Nephron (organoid): ENCODE data around the gene TNNC2.

Experiments
- H3K27ac Mint-ChIP-seq, 3 experiments: 2 replicates each; pipeline ENCODE4 v1.8.0; 2020; ENCODE audit warnings: mixed read lengths in 3 of 3, mild to moderate bottlenecking in 2 of 3, moderate library complexity in 1 of 3
- H3K27me3 Mint-ChIP-seq: 2 replicates; pipeline ENCODE4 v1.8.0; 2021; ENCODE audit warnings: low read depth, mild to moderate bottlenecking, moderate library complexity, mixed read lengths
- H3K36me3 Mint-ChIP-seq: 2 replicates; pipeline ENCODE4 v1.8.0; 2020; ENCODE audit warnings: low read depth, mixed read lengths
- H3K4me1 Mint-ChIP-seq: 2 replicates; pipeline ENCODE4 v1.8.0; 2020; ENCODE audit warnings: mixed read lengths
- H3K4me3 Mint-ChIP-seq, 3 experiments: 2 replicates each; pipeline ENCODE4 v1.8.0; 2020; ENCODE audit warnings: mild to moderate bottlenecking in 3 of 3, mixed read lengths in 3 of 3, moderate library complexity in 2 of 3
- H3K9me3 Mint-ChIP-seq: 2 replicates; pipeline ENCODE4 v1.8.0; 2020; ENCODE audit warnings: mixed read lengths
- TF ChIP-seq, protein P1 (sequence below), 3 experiments: fragments of 200-600 bp; sonication (generic); IDR thresholded peaks; one replicate each; pipeline ENCODE4 v1.5.0; 2021; ENCODE audit warnings: antibody characterized with exemption in 3 of 3; ENCODE audit not compliant: unreplicated experiment in 3 of 3

TNNC2 gene

DNA sequence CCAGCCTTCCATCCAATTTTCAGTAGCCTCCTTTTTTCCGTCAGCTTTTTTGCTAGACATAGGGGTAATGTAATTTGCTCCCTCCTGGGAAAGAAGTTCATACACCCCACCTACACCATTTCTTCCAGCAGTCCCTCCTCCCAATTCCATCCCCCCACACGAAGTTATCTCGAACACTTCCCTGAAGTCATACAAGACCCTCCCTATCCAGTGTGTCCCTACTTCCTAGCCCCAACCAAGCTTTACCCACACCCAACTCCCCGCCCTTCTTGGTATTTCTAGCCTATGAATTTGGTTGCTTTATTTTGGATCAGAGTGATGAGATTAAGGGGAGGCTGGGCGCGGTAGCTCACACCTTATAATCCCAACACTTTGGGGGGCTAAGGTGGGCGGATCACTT lies 13.6 kb downstream of the TNNC2 start:
- Mint-ChIP-seq H3K36me3 (peaks cover 46% of the 10 kb centered on the region), H3K9me3 (no peaks in the 10 kb centered on the region), H3K4me3 (peak overlapping the region; percentile 90 to 94 (median 93)), H3K27ac (peak overlapping the region in 2 of 3 experiments; percentile 26 to 34), H3K27me3 (no peaks in the 10 kb centered on the region), H3K4me1 (peaks cover 28% of the 10 kb centered on the region)
- TF ChIP-seq, protein P1, sequence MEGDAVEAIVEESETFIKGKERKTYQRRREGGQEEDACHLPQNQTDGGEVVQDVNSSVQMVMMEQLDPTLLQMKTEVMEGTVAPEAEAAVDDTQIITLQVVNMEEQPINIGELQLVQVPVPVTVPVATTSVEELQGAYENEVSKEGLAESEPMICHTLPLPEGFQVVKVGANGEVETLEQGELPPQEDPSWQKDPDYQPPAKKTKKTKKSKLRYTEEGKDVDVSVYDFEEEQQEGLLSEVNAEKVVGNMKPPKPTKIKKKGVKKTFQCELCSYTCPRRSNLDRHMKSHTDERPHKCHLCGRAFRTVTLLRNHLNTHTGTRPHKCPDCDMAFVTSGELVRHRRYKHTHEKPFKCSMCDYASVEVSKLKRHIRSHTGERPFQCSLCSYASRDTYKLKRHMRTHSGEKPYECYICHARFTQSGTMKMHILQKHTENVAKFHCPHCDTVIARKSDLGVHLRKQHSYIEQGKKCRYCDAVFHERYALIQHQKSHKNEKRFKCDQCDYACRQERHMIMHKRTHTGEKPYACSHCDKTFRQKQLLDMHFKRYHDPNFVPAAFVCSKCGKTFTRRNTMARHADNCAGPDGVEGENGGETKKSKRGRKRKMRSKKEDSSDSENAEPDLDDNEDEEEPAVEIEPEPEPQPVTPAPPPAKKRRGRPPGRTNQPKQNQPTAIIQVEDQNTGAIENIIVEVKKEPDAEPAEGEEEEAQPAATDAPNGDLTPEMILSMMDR (IDR thresholded peaks at IDR 0.05; ENCODE audit: unreplicated experiment in 3 of 3) = no peak

DNA sequence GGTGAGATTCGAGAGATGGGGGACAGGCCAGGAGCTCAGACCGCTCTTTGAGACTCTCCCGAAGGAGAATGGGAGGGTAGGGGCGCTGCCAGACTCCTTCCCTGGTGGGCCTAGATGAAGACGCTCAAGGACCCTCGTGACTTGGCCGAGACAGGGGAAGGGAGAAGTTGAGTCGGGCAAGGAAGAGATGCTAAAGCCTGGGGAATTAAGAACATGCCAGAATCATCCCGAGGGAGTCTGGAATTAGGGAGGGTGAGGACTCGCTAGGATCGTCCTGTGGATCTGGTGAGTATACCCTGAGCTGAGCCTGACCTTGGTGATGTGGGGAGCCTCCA lies 14.1 kb downstream of the TNNC2 start:
- H3K27ac Mint-ChIP-seq = peak overlapping the region in 2 of 3 experiments; percentile 26 to 81
- peaks cover 25% of the 10 kb centered on the region for H3K4me1 Mint-ChIP-seq
- TF ChIP-seq, protein P1 (IDR thresholded peaks at IDR 0.05; ENCODE audit: unreplicated experiment in 3 of 3) = no peak
- no peaks in the 10 kb centered on the region for H3K27me3 Mint-ChIP-seq
- peaks cover 49% of the 10 kb centered on the region for H3K36me3 Mint-ChIP-seq
- H3K4me3 Mint-ChIP-seq = peak overlapping the region; percentile 90 to 94 (median 93)
- no peaks in the 10 kb centered on the region for H3K9me3 Mint-ChIP-seq

DNA sequence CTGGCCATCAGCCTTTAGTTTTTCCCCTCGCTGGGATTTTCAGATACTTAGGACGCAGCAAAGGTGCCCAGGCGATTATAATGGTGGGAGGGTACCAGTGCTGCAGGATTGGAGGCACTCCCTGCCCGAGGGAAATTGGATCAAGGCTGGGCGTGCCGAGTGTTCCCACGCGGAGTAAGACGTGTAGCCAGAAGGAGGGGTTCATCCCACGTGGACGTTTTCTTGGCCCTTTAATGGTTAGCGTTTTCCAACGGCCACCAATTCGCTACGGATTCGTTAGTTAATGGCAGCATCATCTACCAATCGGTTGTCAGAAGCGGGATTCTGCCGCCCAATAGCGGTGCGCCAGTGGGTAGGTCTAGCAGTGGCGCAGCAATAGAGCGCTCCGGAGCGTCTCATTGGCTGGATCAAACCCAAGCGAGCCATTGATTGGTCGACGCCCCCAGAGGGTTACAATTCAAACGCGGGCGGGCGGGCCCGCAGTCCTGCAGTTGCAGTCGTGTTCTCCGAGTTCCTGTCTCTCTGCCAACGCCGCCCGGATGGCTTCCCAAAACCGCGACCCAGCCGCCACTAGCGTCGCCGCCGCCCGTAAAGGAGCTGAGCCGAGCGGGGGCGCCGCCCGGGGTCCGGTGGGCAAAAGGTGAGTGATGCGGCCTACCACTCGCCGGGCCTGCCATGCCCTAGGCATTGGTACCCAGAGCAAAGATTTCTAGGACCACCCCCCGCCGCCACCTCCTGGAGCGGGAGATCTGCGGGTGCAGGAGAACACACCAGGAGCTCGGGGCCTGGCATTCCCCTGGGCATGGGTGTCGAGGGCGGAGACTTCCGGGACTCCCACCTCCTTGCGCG lies 14.7 kb downstream of the TNNC2 start, which contains the start of gene UBE2C:
TSS of gene UBE2C (plus strand) at position 488 of the 849 bp plus-strand sequence. CDS start at position 540, 52 bp downstream.
- H3K27ac Mint-ChIP-seq = peak within 1 kb of the TSS; percentile 28 to 81 (median 68)
- no peaks in the 10 kb centered on the region for H3K27me3 Mint-ChIP-seq
- TF ChIP-seq, protein P1 (IDR thresholded peaks at IDR 0.05; ENCODE audit: unreplicated experiment in 3 of 3) = no peak
- H3K4me1 Mint-ChIP-seq = peaks cover 25% of the 10 kb centered on the region
- peak within 1 kb of the TSS; percentile 90 to 94 (median 93) for H3K4me3 Mint-ChIP-seq
- no peaks in the 10 kb centered on the region for H3K9me3 Mint-ChIP-seq
- H3K36me3 Mint-ChIP-seq = peaks cover 51% of the 10 kb centered on the region

DNA sequence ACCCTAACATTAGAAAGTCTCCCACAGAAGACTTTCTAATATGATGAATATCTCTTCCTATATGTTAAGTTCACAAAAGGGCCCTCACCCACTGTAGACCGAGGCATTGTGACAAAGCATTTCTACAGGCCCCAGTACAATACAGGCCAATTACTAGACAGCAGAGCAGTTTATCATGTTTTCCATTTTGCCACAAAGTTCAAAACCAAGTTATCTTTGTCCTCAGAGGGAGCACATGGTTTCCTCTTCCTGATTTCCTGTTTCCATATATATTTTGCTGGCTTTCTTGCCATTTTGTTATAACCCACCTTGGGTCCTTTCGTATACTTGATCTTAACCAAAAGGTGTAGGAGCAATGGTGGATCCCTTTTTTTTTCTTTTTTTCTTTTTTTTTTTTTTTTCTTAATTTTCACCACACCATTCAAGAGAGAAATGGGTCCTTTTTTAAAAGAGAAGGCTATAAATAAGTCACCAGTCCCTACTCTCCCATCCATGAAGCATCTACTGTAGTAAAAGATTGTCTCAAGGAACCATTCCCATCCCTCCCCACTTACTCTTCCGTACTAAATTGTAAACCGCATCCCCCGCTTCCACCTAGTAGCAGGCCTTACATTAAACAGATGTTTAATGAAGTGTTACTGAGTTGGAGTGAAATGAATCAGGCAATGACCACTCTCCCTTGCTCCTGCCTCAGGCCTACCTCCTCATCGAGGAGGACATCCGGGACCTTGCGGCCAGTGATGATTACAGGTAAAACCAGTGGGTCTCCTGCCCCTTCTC lies 16.7 kb downstream of the TNNC2 start:
- Mint-ChIP-seq H3K36me3 (peaks cover 48% of the 10 kb centered on the region), H3K4me3 (peak overlapping the region in 1 of 3 experiments; percentile 51), H3K4me1 (peaks cover 20% of the 10 kb centered on the region), H3K27ac (no peak overlapping the region), H3K27me3 (no peaks in the 10 kb centered on the region), H3K9me3 (no peaks in the 10 kb centered on the region)
- TF ChIP-seq, protein P1 (IDR thresholded peaks at IDR 0.05; ENCODE audit: unreplicated experiment in 3 of 3) = no peak

DNA sequence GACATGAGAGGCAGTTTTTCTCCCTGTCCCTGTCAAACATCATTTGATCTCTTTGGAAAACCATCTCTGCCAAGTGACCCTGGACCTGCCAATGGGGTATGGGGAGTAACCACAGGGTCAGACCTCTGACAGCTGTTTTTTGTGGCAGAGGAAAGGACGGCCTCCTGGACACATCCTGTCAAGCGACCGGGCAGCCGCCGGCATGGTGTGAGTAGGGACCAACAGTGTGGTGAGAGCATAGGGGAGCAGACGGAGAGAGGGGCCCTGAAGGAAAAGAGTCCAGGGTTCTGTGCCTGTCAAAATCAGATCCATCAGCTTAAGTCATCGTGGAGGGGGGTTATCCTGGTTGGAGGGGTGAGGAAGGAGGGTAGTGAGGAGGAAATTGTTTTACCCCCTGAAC lies 25.3 kb downstream of the TNNC2 start:
- Mint-ChIP-seq H3K9me3 (no peaks in the 10 kb centered on the region), H3K27me3 (no peaks in the 10 kb centered on the region), H3K27ac (no peak overlapping the region), H3K4me1 (peaks cover 2% of the 10 kb centered on the region), H3K4me3 (no peak overlapping the region), H3K36me3 (peaks cover 54% of the 10 kb centered on the region)
- TF ChIP-seq, protein P1 (IDR thresholded peaks at IDR 0.05; ENCODE audit: unreplicated experiment in 3 of 3) = no peak
